SK-N-MC (cell line): ENCODE results near the gene TSPEAR.

Experiments
- EZH2 ChIP-seq: fragments of 200-600 bp; sonication (generic); IDR thresholded peaks from one replicate; pipeline ENCODE4 v1.6.1; 2017; ENCODE audit warnings: antibody characterized with exemption
- POLR2AphosphoS5 ChIP-seq: IDR thresholded peaks from 2 replicates; pipeline ENCODE4 v1.6.1; 2012; ENCODE audit warnings: mild to moderate bottlenecking, low read depth, low read length, borderline replicate concordance

DNA sequence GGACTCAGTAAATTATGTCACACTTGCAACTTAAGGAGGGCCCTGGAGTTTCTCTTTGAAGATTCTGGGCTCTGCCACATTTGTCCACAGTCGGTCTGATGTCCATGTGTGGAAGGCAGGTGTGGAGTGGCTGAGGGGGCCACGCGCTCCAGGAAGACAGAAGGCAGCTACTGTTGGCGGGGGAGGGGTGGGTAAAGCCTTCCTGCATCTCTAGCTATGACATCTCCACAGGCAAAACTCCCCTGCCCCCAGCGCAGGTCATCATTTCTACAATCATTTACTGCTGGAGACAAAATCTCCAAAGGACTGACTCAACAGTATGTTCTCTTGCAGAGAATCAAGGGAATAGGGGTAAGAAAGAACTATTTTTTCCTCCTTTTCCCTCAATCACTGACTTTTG is 11.4 kb upstream of the TSPEAR start:
- TF ChIP-seq POLR2AphosphoS5, result no peak
- no peak for TF ChIP-seq EZH2
